ENCODE data around the gene SPATA21.

GRCh38 chr1:16402742-16403141 is 34.5 kb downstream of the SPATA21 start:
- TF ChIP-seq CTCF (IDR thresholded peaks at IDR 0.05) (no peak), POLR2AphosphoS5 (IDR thresholded peaks at IDR 0.05) (no peak), POLR2A (IDR thresholded peaks at IDR 0.05) (no peak), EP300 (IDR thresholded peaks at IDR 0.05) (no peak)
